ENCODE measurements around the gene VSTM4.

VSTM4 gene, protein sequence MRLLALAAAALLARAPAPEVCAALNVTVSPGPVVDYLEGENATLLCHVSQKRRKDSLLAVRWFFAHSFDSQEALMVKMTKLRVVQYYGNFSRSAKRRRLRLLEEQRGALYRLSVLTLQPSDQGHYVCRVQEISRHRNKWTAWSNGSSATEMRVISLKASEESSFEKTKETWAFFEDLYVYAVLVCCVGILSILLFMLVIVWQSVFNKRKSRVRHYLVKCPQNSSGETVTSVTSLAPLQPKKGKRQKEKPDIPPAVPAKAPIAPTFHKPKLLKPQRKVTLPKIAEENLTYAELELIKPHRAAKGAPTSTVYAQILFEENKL

DNA sequence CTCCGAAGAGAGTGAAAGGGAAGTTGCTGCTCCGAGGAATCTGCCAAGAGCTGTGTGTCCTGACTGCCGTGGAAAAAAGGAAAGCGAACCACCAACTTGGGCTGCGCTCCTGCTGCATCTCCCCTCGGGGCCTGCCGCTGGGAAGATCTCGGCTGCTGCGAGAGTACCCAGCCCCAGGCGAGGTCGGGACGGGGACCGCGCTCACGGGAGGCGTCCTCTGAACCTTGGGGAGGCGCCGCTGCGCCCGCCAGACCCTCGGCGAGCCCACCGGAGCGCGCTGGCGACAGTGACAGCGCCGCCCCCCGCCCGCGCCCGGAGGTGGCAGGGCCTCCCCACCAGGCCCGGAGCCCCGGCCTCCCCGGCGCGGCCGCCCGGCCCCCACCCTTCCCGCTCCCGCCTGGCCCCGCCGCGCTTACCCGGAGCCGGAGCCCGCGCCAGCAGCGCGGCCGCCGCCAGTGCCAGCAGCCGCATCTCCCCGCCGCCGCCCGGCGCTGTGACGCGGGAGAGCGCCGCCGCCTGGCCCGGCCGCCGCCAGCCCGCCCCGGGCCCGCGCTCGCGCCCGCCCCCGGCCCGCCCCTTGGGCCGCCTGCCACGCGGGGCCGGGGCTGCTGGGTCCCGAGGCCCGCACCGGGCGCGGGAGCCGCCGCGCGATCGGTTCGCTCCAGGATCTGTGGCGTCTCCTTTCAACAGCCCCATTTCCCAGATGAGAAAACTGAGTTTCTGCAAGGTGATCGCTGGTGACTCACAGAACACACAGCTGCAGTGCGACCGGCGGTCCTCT, at the start of gene VSTM4:
Gene VSTM4, minus strand, starts transcription at position 508 of the 781 bp plus-strand sequence. Its CDS starts 37 bp downstream, at position 471.
- Mint-ChIP-seq H3K27me3 (peaks cover 44% of the 10 kb centered on the region), H3K4me1 (ENCODE audit: low read depth) (no peaks in the 10 kb centered on the region), H3K9me3 (no peaks in the 10 kb centered on the region), H3K27ac (no peak within 1 kb of the TSS), H3K36me3 (ENCODE audit: low read depth) (no peaks in the 10 kb centered on the region), H3K4me3 (peak within 1 kb of the TSS; percentile 55)
- intact Hi-C loops (cut with micrococcal nuclease) = no loop called here

DNA sequence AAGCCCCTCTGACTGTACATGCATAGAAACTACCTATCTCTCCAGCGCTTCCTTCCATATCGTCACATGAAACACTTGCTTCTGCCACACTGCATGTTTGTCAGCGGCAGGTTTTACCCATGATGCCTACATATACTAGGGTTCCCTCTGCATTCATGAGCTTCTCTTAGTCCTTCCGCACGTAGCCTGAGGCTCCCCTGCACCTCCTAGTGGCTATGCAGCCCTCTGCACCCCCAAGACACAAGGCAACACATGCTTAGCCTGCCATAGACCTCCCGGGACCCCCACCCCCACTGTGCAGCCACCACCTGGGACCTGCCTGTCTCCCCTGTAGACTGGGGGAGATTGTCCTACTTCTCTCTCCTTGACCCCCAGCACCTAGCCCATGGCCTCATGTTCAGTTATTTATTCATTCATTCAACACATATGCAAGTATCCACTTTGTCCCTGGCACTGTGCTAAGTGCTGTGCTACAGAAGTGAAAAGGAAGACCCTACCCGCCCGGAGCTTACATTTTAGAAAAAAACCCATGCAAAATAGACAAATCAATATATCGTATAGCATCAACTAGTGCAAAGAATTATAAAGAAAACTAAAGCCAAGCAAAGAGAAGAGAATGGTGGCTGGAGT, 49.4 kb upstream of the VSTM4 start:
- no peaks in the 10 kb centered on the region for H3K9me3 Mint-ChIP-seq
- H3K4me3 Mint-ChIP-seq = no peak overlapping the region
- intact Hi-C loops (cut with micrococcal nuclease) = loop anchor here (5.0 to 10.0 kb wide), 2 partner anchors 180 to 507 kb away; no protein-coding TSS in a partner anchor
- peaks cover 83% of the 10 kb centered on the region for H3K4me1 Mint-ChIP-seq (ENCODE audit: low read depth)
- peaks cover 2% of the 10 kb centered on the region for H3K27me3 Mint-ChIP-seq
- H3K27ac Mint-ChIP-seq = peak overlapping the region; percentile 15
- peaks cover 94% of the 10 kb centered on the region for H3K36me3 Mint-ChIP-seq (ENCODE audit: low read depth)

DNA sequence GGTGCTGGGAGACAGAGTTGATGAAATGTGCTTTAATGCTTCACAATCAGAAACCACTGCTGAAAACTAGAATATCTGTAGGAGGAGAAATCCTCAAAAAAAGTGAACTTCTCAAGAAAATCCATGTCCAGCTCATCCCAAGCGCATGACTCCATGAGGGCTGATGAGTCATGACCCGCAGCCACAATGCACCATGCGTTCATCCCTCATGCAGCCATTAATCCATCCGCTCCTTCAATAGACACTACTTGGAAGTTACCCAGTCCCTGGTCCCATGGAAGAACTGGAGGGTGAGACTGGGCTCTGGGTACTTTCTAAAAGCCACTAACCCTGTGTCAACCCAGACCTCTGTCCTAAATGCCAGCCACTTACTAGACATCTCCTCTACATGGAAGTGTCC, 48.4 kb upstream of the VSTM4 start:
- H3K27me3 Mint-ChIP-seq = peaks cover 2% of the 10 kb centered on the region
- intact Hi-C loops (cut with micrococcal nuclease) = loop anchor here (5.0 to 10.0 kb wide), 2 partner anchors 179 to 506 kb away; no protein-coding TSS in a partner anchor
- H3K9me3 Mint-ChIP-seq = no peaks in the 10 kb centered on the region
- H3K27ac Mint-ChIP-seq = peak overlapping the region; percentile 15
- H3K4me3 Mint-ChIP-seq = no peak overlapping the region
- H3K4me1 Mint-ChIP-seq (ENCODE audit: low read depth) = peaks cover 73% of the 10 kb centered on the region
- peaks cover 97% of the 10 kb centered on the region for H3K36me3 Mint-ChIP-seq (ENCODE audit: low read depth)

DNA sequence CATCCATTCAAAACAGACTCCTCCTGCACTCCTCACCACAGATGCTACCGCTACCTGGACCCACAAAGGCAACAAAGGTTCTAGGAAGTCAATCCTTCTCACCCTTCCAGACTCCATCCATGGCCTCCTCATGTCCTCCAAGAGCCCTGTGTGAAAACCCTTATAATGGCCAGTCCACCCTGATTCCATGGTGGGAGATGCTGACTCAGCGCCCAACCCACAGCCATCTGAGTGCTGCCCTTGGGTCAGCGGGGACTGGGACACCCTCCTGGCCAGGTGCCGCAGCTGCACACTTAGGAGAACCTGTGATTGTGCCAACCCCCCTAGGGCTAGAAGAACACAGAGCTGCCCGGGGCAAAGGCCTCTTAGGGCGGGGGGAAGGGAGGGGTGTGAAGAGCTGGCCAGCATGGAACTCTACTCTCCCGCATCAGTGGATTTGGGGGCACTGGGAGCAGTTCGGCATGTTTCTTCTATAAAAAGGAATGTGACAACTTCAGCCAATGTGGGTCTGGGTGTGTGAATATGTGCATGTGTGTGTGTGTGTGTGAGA, 47.5 kb upstream of the VSTM4 start:
- Mint-ChIP-seq H3K36me3 (ENCODE audit: low read depth) (peaks cover 98% of the 10 kb centered on the region), H3K27ac (no peak overlapping the region), H3K4me3 (no peak overlapping the region), H3K4me1 (ENCODE audit: low read depth) (peaks cover 64% of the 10 kb centered on the region), H3K27me3 (no peaks in the 10 kb centered on the region), H3K9me3 (no peaks in the 10 kb centered on the region)
- intact Hi-C loops (cut with micrococcal nuclease) = loop anchor here (5.0 to 10.0 kb wide), 2 partner anchors 178 to 506 kb away; no protein-coding TSS in a partner anchor

DNA sequence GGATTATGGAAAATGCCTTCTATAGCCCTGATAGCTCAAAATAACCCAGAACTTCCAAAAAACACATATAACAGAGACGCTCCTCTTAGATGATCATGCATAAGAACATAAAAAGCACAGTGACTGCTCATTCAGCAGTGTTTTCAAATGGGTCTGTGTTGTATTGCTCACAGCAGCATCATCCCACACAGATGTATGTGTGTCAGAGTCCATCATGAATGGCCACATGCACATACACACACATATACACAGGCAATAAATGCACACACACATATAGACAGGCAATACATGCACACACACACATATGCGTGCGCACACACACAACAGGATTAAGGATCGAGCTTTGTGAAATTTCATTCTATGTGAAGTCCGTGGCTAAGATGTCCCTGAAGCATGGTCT, 46.7 kb upstream of the VSTM4 start:
- Mint-ChIP-seq H3K9me3 (no peaks in the 10 kb centered on the region), H3K27me3 (no peaks in the 10 kb centered on the region), H3K36me3 (ENCODE audit: low read depth) (peaks cover 98% of the 10 kb centered on the region), H3K27ac (no peak overlapping the region), H3K4me3 (no peak overlapping the region), H3K4me1 (ENCODE audit: low read depth) (peaks cover 64% of the 10 kb centered on the region)
- intact Hi-C loops (cut with micrococcal nuclease) = loop anchor here (5.0 to 10.0 kb wide), 2 partner anchors 177 to 505 kb away; no protein-coding TSS in a partner anchor

DNA sequence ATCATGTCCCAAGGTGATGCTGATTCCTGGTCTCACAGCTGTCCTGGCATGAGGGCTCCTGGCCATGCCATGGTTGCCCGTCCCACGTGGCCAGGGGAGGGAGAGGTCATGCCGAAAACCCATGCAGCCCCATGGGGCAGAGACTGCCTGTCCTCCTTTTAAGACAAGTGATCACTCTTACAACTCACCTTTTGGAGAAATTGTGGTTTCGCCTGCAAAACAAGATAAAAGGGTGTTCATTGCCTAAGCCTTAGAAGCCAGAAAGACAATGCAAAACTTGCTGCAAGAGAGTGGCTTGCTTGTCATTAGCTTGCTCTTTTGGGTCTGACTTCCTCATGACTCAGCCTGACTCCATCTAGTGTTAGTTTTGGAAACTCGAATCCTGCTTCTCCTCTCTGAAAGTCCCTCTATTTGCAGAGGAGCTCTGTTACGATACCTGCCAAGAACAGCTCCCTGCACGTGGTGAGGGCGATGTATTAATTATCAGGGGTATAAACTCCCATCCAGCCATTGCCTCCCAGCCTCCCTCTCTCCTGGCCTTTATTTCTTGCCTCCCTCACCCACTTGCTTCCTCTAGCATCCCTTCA, 46.2 kb upstream of the VSTM4 start:
- no peaks in the 10 kb centered on the region for H3K9me3 Mint-ChIP-seq

DNA sequence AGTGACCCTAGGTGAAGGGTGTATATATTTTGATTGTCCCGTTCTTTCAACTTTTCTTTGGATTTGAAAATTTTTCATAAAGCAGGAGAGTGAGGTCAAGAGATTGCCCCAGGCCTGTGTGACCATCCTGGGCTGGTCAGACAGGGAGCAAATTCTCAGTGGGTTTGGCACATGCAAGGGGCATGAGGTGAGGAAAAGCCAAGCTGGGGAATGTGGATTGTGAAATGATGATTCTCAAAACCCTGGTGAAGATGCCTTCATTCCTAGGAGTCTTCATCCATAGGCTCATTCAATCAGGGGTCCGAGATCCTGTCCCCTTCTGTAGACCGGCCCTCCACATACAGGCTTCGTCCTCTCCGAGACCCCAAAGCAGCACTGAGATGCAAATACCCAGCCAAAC, 45.5 kb upstream of the VSTM4 start:
- Mint-ChIP-seq H3K9me3 (no peaks in the 10 kb centered on the region), H3K36me3 (ENCODE audit: low read depth) (peaks cover 98% of the 10 kb centered on the region), H3K27ac (no peak overlapping the region), H3K27me3 (no peaks in the 10 kb centered on the region), H3K4me1 (ENCODE audit: low read depth) (peaks cover 58% of the 10 kb centered on the region), H3K4me3 (no peak overlapping the region)
- intact Hi-C loops (cut with micrococcal nuclease) = loop anchor here (5.0 to 10.0 kb wide), 2 partner anchors 176 to 504 kb away; no protein-coding TSS in a partner anchor

More for the DNA sequence above, 46.2 kb upstream of the VSTM4 start:
- Mint-ChIP-seq H3K4me3 (no peak overlapping the region), H3K4me1 (ENCODE audit: low read depth) (peaks cover 63% of the 10 kb centered on the region), H3K36me3 (ENCODE audit: low read depth) (peaks cover 98% of the 10 kb centered on the region), H3K27me3 (no peaks in the 10 kb centered on the region), H3K27ac (no peak overlapping the region)
- intact Hi-C loops (cut with micrococcal nuclease) = loop anchor here (5.0 to 10.0 kb wide), 2 partner anchors 177 to 504 kb away; no protein-coding TSS in a partner anchor

DNA sequence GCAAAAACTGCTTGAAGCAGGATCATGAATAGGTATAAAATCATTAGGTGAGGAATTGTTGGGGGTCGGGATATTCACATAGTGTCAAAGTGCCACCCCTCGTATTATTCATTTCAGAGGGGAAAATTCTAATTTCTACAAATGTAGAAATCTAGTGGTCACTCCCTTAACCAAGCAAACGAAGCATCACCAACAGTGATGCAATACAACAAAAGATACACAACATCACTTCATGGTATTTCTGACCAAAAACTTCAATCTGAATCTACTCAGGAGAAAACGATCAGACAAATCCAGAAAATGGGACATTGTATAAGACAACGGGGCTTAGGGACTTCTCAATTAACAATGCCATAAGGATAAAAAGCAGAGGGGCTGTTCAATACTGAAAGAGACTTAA, 44.8 kb upstream of the VSTM4 start:
- Mint-ChIP-seq H3K36me3 (ENCODE audit: low read depth) (peaks cover 98% of the 10 kb centered on the region), H3K27me3 (no peaks in the 10 kb centered on the region), H3K9me3 (no peaks in the 10 kb centered on the region), H3K4me3 (no peak overlapping the region), H3K27ac (no peak overlapping the region), H3K4me1 (ENCODE audit: low read depth) (peaks cover 51% of the 10 kb centered on the region)
- intact Hi-C loops (cut with micrococcal nuclease) = loop anchor here (5.0 to 10.0 kb wide), 2 partner anchors 175 to 503 kb away; no protein-coding TSS in a partner anchor

DNA sequence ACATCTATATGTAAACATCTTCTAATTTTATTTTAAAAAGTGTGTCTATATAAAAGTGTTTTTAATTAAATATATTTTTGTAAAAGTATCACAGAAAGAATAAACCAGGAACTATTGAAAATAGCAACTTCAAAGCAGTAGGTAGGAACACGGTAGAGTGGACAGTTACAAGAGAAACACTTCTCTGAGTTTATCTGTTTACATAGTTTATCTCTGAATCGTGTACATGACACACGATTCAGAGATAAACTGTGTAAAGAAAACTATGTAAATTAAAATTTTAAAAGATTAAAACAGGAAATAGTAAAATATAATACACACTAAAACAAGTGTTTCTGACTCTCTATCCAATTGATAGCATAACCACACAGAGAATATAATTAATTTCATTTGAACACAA, 43.6 kb upstream of the VSTM4 start:
- Mint-ChIP-seq H3K27ac (no peak overlapping the region), H3K27me3 (no peaks in the 10 kb centered on the region), H3K9me3 (no peaks in the 10 kb centered on the region), H3K36me3 (ENCODE audit: low read depth) (peaks cover 97% of the 10 kb centered on the region), H3K4me3 (no peak overlapping the region), H3K4me1 (ENCODE audit: low read depth) (peaks cover 39% of the 10 kb centered on the region)
- intact Hi-C loops (cut with micrococcal nuclease) = no loop called here

DNA sequence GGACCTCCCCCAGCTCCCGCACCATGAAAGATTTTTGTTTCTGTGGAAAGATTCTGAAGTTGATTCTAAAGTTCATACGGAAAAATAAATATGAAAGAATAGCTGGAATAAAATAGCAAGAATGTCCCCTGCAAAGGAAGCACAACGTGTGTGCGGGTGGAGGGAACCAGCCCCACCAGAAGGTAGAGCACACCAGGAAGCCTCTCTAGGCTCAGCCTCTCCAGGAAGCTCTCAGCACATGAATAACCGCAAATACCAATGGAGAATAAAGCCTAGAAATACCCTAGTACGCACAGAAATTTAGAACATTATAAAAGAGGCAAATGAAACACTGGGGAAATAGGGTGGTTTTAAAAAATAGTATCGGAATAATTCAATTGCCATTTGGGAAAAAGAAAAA, 43.1 kb upstream of the VSTM4 start:
- H3K36me3 Mint-ChIP-seq (ENCODE audit: low read depth) = peaks cover 91% of the 10 kb centered on the region
- H3K27ac Mint-ChIP-seq = no peak overlapping the region
- no peaks in the 10 kb centered on the region for H3K9me3 Mint-ChIP-seq
- peaks cover 34% of the 10 kb centered on the region for H3K4me1 Mint-ChIP-seq (ENCODE audit: low read depth)
- H3K4me3 Mint-ChIP-seq = no peak overlapping the region
- no peaks in the 10 kb centered on the region for H3K27me3 Mint-ChIP-seq
- intact Hi-C loops (cut with micrococcal nuclease) = no loop called here

DNA sequence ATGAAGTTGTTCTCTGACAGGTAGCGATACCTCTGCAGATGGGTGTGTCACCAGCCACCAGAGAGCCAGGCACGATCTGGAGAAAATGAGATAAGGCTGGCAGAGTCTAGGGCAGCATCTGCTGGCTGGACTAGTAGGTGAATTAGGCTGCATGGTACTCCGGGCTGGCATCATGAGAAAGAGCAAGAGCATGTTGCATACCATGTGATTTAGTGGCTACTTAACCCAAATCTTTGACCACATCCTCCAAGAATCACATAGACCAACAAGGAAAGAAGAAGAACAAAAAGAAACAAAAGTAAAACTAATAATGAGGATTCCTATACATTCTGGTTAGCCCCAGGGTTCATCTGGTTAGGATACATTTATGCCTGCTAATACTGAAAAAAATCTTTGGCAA, 41.9 kb upstream of the VSTM4 start:
- Mint-ChIP-seq H3K4me1 (ENCODE audit: low read depth) (peaks cover 22% of the 10 kb centered on the region), H3K4me3 (no peak overlapping the region), H3K27me3 (no peaks in the 10 kb centered on the region), H3K9me3 (no peaks in the 10 kb centered on the region), H3K27ac (no peak overlapping the region), H3K36me3 (ENCODE audit: low read depth) (peaks cover 80% of the 10 kb centered on the region)
- intact Hi-C loops (cut with micrococcal nuclease) = no loop called here

DNA sequence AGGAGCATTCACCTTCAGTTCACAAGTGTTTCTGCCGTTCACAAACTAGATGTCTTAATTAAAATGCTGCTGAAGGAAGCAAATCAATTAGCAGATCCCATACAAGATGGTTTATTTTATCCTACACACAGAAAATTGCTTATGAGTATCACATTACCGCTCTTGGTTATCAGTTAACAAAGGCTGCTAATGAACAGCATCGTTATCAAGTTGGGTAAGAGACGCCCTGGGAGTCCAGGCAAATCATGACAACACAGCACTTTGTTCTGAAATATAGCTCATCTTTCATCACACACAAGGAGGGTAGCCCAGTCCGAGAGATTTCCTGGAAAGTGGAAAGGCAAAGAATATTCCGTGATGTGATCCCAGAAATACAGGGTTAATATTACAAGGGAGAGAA, 39.3 kb upstream of the VSTM4 start:
- H3K4me1 Mint-ChIP-seq (ENCODE audit: low read depth) = peaks cover 14% of the 10 kb centered on the region
- H3K27ac Mint-ChIP-seq = no peak overlapping the region
- H3K9me3 Mint-ChIP-seq = no peaks in the 10 kb centered on the region
- H3K27me3 Mint-ChIP-seq = peaks cover 5% of the 10 kb centered on the region
- H3K36me3 Mint-ChIP-seq (ENCODE audit: low read depth) = peaks cover 54% of the 10 kb centered on the region
- H3K4me3 Mint-ChIP-seq = no peak overlapping the region
- intact Hi-C loops (cut with micrococcal nuclease) = no loop called here

DNA sequence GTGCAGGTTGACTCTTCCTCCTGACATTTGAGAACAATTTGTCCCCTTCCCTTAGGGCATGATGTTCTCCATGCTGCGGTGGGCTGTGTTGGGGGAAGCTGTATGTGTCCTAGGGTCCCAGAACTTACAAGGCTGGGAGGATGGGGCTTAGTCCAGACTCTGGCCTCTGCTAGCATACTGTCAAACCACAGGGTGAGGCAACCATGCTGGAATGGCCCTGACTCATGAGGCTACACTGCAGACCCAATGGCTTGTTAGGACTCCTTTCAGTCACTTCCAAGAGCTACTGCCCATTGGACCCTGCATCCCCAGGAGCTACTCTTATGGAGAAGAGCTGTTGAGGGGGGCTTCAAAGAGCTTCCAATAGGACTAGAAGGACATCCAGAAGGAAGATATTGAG, 38.6 kb upstream of the VSTM4 start:
- H3K27ac Mint-ChIP-seq = no peak overlapping the region
- intact Hi-C loops (cut with micrococcal nuclease) = no loop called here
- peaks cover 14% of the 10 kb centered on the region for H3K4me1 Mint-ChIP-seq (ENCODE audit: low read depth)
- H3K36me3 Mint-ChIP-seq (ENCODE audit: low read depth) = peaks cover 48% of the 10 kb centered on the region
- H3K4me3 Mint-ChIP-seq = no peak overlapping the region
- no peaks in the 10 kb centered on the region for H3K9me3 Mint-ChIP-seq
- H3K27me3 Mint-ChIP-seq = peaks cover 5% of the 10 kb centered on the region

Measured in dendritic cell treated with granulocyte-macrophage colony-stimulating factor and Interleukin-4, amounts not matched to agents 40 ng/mL and 50 ng/mL, for 4 days (primary cell).